Omental fat pad (tissue), 4 donors: ENCODE data around the gene GPR39. TPM values are rescaled to one million over a fixed set of nuclear protein-coding genes. Genes with fewer than 3 reads are reported as not detected.

Source experiments
- ATAC-seq: fragments of 150-250 bp; one replicate; pipeline ENCODE4 v1.9.1; 2016; ENCODE audit warnings: mild to moderate bottlenecking, moderate library complexity; ENCODE audit not compliant: low FRiP score
- DNase-seq: peaks from one replicate; pipeline ENCODE4 v3.0.0-alpha.2; 2019; ENCODE audit warnings: low spot score
- total RNA-seq, 4 donors: library from RNA; depleted of rRNA; stranded (reverse); fragments of >200 nt; gene quantifications; one replicate each; pipeline ENCODE4 v1.1.0, GENCODE V29; 2016
- TF ChIP-seq, protein P1 (sequence below), 3 donors: fragments of 450-650 bp; IDR thresholded peaks; one replicate each; pipeline ENCODE4 v1.5.1; 2016 to 2017; ENCODE audit warnings: antibody characterized with exemption in 3 of 3, mild to moderate bottlenecking in 3 of 3, moderate library complexity in 2 of 3

Gene GPR39
- total RNA-seq, 4 donors from 2014 or later: not detected

DNA sequence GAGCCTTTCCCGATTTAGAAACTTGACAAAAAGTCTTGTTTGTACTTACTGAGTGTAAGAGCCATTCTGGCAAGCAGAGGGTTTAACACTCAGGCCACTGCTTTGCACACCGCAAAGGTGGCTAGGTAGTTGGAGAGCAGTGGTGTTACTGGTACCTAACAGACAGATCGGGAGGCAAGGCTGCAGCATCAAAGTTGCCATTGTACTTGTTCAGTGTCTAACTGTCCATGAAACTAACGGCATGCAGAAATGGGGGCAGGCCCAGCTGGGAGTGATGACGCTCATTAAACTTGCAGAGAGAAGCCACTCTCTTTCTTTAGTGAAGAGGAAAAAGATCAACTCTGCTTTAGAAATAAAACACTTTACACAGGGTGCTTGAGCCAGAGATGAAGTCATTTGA is 10.1 kb downstream of the GPR39 start:
- DNase-seq (no peak), ATAC-seq (no peak)
- TF ChIP-seq, protein P1, sequence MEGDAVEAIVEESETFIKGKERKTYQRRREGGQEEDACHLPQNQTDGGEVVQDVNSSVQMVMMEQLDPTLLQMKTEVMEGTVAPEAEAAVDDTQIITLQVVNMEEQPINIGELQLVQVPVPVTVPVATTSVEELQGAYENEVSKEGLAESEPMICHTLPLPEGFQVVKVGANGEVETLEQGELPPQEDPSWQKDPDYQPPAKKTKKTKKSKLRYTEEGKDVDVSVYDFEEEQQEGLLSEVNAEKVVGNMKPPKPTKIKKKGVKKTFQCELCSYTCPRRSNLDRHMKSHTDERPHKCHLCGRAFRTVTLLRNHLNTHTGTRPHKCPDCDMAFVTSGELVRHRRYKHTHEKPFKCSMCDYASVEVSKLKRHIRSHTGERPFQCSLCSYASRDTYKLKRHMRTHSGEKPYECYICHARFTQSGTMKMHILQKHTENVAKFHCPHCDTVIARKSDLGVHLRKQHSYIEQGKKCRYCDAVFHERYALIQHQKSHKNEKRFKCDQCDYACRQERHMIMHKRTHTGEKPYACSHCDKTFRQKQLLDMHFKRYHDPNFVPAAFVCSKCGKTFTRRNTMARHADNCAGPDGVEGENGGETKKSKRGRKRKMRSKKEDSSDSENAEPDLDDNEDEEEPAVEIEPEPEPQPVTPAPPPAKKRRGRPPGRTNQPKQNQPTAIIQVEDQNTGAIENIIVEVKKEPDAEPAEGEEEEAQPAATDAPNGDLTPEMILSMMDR (IDR thresholded peaks at IDR 0.05): no peak

DNA sequence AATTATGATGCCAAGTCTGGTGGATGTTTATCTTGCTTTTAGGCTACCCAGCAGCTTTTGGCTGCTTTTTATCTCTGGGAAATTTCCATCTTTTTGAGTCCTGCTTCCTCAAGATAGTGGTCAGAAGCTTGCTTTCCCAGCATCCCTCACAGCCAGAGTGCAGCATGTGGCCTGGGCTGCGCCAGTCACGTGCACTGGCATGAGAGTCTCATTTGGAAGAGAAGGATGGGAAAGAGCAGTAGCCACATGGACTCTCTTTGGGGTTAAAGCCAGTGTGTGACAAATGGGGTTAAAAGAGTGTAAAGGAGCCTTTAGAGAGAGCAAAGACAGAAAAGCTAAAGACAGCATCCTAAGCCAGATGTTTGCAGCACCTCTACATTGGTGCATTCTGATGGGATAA is 12.7 kb downstream of the GPR39 start:
- TF ChIP-seq, protein P1 (IDR thresholded peaks at IDR 0.05): no peak
- no peak for ATAC-seq
- DNase-seq: no peak

DNA sequence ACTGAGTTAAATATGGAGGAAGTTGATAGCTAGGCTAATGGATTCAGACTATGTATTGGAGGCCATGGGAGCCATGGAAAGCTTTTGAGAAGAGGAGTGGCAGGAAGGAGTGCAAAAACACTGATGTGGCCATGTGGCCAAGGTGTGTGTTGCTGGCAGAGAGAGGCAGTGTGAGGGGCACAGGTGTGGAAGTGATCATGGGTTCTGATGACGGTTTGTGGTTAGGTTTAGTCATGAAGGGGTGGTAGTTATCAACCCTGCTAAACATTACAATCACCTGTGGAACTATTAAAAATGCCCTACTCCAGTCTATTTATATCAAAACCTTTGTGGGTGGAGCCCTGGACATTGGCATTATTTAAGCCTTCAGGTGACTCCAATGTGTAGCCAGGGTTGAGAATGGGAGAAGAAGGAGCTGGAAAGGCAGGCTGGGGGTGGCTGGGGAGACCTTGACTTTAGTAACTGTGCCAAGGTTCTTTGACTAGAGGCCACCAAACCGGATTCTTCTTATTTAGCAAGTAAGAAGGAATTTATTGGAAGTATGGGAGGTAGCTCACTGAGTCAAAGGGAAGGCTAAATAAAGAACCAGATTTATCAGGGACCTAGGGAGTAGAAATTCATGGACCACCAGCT is 13.5 kb downstream of the GPR39 start:
- ATAC-seq (no peak), DNase-seq (no peak)
- TF ChIP-seq, protein P1 (IDR thresholded peaks at IDR 0.05): no peak

DNA sequence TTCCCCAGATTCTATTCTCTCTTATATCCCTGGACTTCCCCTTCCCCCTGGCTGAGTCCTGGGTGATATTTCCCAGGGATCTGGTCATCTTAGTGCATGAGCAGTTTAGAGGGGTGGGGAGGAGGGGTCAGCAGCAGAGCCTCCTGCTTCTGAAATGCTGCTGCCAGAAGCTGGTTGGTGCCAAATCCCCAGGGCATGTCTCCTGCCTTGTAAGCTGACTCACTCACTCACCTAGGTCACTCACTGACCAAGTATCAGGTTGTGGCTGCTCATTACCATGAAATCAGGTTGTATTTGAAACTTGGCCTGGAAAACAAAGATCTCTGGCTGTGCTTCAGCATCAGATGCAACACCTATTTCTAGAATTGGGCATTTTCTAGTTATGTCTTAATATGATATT is 14.3 kb downstream of the GPR39 start:
- ATAC-seq (no peak), DNase-seq (no peak)
- TF ChIP-seq, protein P1 (IDR thresholded peaks at IDR 0.05): no peak

DNA sequence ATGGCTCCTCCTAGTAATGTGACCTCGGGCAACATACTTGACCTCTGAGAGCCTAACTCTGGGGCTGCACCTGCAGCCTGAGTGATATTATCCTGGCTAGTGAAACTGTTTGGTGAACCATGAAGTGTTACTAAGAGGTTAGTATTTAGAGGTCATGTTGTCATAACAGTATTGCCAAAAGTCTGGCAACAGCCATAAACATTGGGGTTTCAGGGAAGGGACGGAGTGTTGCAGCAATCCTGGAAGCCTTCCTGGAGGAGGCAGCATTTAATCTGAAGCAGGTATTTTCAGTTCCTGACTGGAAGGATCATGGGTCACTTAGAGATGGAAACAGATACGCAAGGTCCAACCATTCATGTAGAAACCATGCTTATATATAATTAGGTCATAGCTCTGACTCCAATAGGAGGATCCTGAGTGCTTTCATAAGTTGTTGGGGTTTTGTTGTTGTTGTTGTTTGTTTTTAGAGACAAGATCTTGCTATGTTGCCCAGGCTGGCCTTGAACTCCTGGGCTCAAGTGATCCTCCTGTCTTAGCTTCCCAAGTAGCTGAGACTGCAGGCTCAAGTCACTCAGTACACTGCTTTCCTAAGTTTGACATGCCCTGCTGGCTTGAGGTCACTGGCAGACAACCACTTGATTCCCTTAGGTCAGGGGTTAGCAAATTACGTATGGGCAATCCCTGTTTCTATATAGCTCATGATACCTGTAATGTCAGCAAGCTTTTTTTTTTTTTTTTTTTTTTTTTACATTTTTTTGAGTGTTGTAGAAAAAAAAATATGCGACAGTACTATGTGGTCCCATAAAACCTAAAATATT is 21.5 kb downstream of the GPR39 start:
- no peak for DNase-seq
- ATAC-seq: no peak
- TF ChIP-seq, protein P1 (IDR thresholded peaks at IDR 0.05): no peak

DNA sequence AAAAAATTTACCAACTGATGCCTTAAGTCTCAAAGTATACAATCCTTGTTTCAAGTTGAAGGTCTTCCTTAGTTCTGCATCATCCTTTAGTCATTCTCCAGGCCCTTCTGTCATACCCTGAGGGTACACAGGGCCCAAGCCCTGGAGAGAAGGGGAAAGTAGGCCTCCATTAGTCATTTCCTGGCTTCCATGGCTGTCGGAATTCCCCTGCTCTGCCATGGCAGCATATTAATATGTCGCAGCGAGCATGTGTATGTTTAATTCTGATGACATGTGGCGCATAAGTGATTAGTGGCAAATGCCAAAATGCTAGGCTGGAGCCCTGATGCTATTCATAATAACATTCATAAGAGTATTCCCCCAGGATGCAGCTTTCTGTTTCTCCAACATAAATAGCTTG is 22.1 kb downstream of the GPR39 start:
- DNase-seq: no peak
- TF ChIP-seq, protein P1 (IDR thresholded peaks at IDR 0.05): no peak
- no peak for ATAC-seq
